ENCODE results near the gene FAM162B. TPM values are rescaled to one million over a fixed set of nuclear protein-coding genes. Genes with fewer than 3 reads are reported as not detected.
"Not testable (repeated sequence)": the region's sequence is repeated elsewhere in the genome, so short reads cannot be mapped to it uniquely, and the experiment has no call there.

FAM162B gene
- total RNA-seq, 2 donors from 2014 or later = 1.4 to 4.8 TPM

GRCh38 chr6:116726947-116727346 lies 38.6 kb downstream of the FAM162B start:
- Histone ChIP-seq H3K27me3 (no peaks in the 10 kb centered on the region), H3K4me3 (no peak overlapping the region), H3K36me3 (peaks cover 61% of the 10 kb centered on the region), H3K4me1 (no peaks in the 10 kb centered on the region), H3K9me3 (no peaks in the 10 kb centered on the region), H3K27ac (no peak overlapping the region)
- no peak for DNase-seq (ENCODE audit: low spot score)
- TF ChIP-seq CTCF (IDR thresholded peaks at IDR 0.05) = no peak

GRCh38 chr6:116714761-116715160 lies 50.8 kb downstream of the FAM162B start:
- H3K36me3 ChIP-seq = peaks cover 26% of the 10 kb centered on the region
- H3K4me3 ChIP-seq = no peak overlapping the region
- no peaks in the 10 kb centered on the region for H3K4me1 ChIP-seq
- TF ChIP-seq CTCF (IDR thresholded peaks at IDR 0.05) = no peak
- H3K9me3 ChIP-seq = no peaks in the 10 kb centered on the region
- H3K27ac ChIP-seq = no peak overlapping the region
- H3K27me3 ChIP-seq = no peaks in the 10 kb centered on the region
- no peak for DNase-seq (ENCODE audit: low spot score)

GRCh38 chr6:116714296-116714695 lies 51.2 kb downstream of the FAM162B start:
- no peak for DNase-seq (ENCODE audit: low spot score)
- Histone ChIP-seq H3K9me3 (no peaks in the 10 kb centered on the region), H3K27me3 (no peaks in the 10 kb centered on the region), H3K4me1 (no peaks in the 10 kb centered on the region), H3K27ac (no peak overlapping the region), H3K36me3 (peaks cover 26% of the 10 kb centered on the region), H3K4me3 (no peak overlapping the region)
- TF ChIP-seq CTCF (IDR thresholded peaks at IDR 0.05) = no peak

GRCh38 chr6:116705917-116706316 lies 59.6 kb downstream of the FAM162B start:
- H3K9me3 ChIP-seq = no peaks in the 10 kb centered on the region
- peaks cover 9% of the 10 kb centered on the region for H3K36me3 ChIP-seq
- no peaks in the 10 kb centered on the region for H3K4me1 ChIP-seq
- TF ChIP-seq CTCF (IDR thresholded peaks at IDR 0.05) = no peak
- DNase-seq (ENCODE audit: low spot score) = no peak
- H3K27ac ChIP-seq = no peak overlapping the region
- H3K27me3 ChIP-seq = no peaks in the 10 kb centered on the region
- H3K4me3 ChIP-seq = no peak overlapping the region

- DNase-seq (ENCODE audit: low spot score); H3K27ac ChIP-seq; H3K9me3 ChIP-seq; H3K27me3 ChIP-seq; H3K4me3 ChIP-seq; H3K4me1 ChIP-seq: not testable (repeated sequence)
- H3K36me3 ChIP-seq = peaks cover 15% of the 10 kb centered on the region
These were observed 61.6 kb downstream of the FAM162B start for GRCh38 chr6:116703888-116704287.

Other genes with a start within 250 kb of the FAM162B start
- under 1 TPM in 1 of 2 donors, not detected in 1; 0.20 TPM for gene TRAPPC3L, start 220.0 kb downstream of the FAM162B start, total RNA-seq
- not detected for gene CALHM4, start 212.0 kb downstream of the FAM162B start, total RNA-seq
- gene RWDD1, start 194.2 kb downstream of the FAM162B start, total RNA-seq = 10 to 100 TPM; 42.2 to 46.9 TPM
- gene RSPH4A, start 149.2 kb downstream of the FAM162B start, total RNA-seq = under 1 TPM in 1 of 2 donors, not detected in 1; 0.16 TPM
- 1 to 10 TPM; 3.9 to 4.6 TPM for gene ZUP1, start 97.0 kb downstream of the FAM162B start, total RNA-seq
- gene KPNA5, start 84.5 kb downstream of the FAM162B start, total RNA-seq = 1 to 10 TPM; 5.1 to 6.9 TPM
- gene GPRC6A, start 63.4 kb upstream of the FAM162B start, total RNA-seq = not detected
- gene RFX6, start 111.5 kb upstream of the FAM162B start, total RNA-seq = not detected